ENCODE measurements around the gene LAPTM5.

GRCh38 chr1:30713311-30713710 is 44.3 kb downstream of the LAPTM5 start:
- no peak for TF ChIP-seq CTCF (IDR thresholded peaks at IDR 0.05)
- no peak for TF ChIP-seq POLR2A (IDR thresholded peaks at IDR 0.05)
- TF ChIP-seq POLR2AphosphoS5 (IDR thresholded peaks at IDR 0.05), result no peak

All from upper lobe of left lung (tissue), 4 donors.